MG63 (cell line): ENCODE results near the gene LRBA. TPM values are rescaled to one million over a fixed set of nuclear protein-coding genes. Genes with fewer than 3 reads are reported as not detected.
"Not testable (repeated sequence)": the region's sequence is repeated elsewhere in the genome, so short reads cannot be mapped to it uniquely, and the experiment has no call there.

Source experiments
- DNase-seq: peaks from one replicate; pipeline ENCODE4 v3.0.0-alpha.2; 2020
- H3K27me3 ChIP-seq: fragments of 250-450 bp; sonication (Bioruptor Pico); 2 replicates; pipeline ENCODE4 v1.5.1; 2020; ENCODE audit warnings: mild to moderate bottlenecking, moderate library complexity
- H3K36me3 ChIP-seq: fragments of 250-450 bp; sonication (Bioruptor Pico); 2 replicates; pipeline ENCODE4 v1.5.1; 2020; ENCODE audit warnings: mild to moderate bottlenecking, moderate library complexity
- H3K4me3 ChIP-seq: fragments of 250-450 bp; sonication (Bioruptor Pico); 2 replicates; pipeline ENCODE4 v1.5.1; 2020; ENCODE audit warnings: mild to moderate bottlenecking, moderate library complexity
- H3K9me3 ChIP-seq: fragments of 250-450 bp; sonication (Bioruptor Pico); 2 replicates; pipeline ENCODE4 v1.5.1; 2020; ENCODE audit warnings: mild to moderate bottlenecking, moderate library complexity
- total RNA-seq: library from RNA; depleted of rRNA; stranded (reverse); fragments of >200 nt; shearing (Covaris generic); gene quantifications from 2 replicates; pipeline ENCODE4 v1.2.3, GENCODE V29; 2014; ENCODE audit warnings: low replicate concordance

LRBA gene
- total RNA-seq, 1 experiment from 2014 or later = 4.7 TPM

- H3K36me3 ChIP-seq = no peaks in the 10 kb centered on the region
- H3K9me3 ChIP-seq = no peaks in the 10 kb centered on the region
- DNase-seq = no peak
- no peaks in the 10 kb centered on the region for H3K27me3 ChIP-seq
- H3K4me3 ChIP-seq = no peak overlapping the region
Measured at GRCh38 chr4:150990993-150991392, 24.1 kb downstream of the LRBA start.

DNA sequence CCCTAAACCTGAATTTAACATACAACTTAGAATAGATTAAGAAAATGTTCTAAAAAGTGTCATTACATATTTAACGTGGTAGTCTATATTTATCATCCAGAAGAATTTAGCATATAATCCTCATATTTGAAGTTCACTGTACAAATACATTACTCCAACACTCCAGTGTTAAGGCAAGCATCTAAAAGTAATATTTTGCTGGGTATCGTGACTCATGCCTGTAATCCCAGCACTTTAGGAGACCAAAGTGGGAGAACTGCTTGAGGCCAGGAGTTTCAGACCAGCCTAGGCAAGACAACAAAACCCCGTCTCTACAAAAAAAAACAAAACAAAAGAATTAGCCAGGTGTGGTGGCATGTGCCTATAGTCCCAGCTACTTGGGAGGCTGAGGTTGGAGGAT, 24.8 kb downstream of the LRBA start:
- Histone ChIP-seq H3K4me3 (no peak overlapping the region), H3K9me3 (no peaks in the 10 kb centered on the region), H3K36me3 (no peaks in the 10 kb centered on the region), H3K27me3 (no peaks in the 10 kb centered on the region)
- DNase-seq = no peak

DNA sequence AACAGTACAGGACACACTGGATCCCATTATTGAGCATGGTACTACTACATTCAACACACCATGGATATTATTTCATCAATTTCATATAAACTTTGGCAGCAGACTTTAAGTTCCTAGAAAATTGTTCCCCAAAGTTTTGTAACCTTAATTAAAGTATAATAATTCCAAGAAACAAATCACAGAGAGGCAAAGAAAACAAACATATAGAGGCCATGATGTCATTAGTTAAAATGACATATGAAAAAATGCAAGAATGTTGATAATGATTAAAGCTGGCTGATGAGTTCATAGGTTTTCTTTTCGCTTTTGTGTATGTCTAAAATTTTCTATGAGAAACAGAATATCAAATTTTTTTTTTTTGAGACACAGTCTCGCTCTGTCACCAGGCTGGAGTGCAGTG, 26.8 kb downstream of the LRBA start:
- no peaks in the 10 kb centered on the region for H3K36me3 ChIP-seq
- DNase-seq = no peak
- no peaks in the 10 kb centered on the region for H3K27me3 ChIP-seq
- H3K4me3 ChIP-seq = no peak overlapping the region
- no peaks in the 10 kb centered on the region for H3K9me3 ChIP-seq

DNA sequence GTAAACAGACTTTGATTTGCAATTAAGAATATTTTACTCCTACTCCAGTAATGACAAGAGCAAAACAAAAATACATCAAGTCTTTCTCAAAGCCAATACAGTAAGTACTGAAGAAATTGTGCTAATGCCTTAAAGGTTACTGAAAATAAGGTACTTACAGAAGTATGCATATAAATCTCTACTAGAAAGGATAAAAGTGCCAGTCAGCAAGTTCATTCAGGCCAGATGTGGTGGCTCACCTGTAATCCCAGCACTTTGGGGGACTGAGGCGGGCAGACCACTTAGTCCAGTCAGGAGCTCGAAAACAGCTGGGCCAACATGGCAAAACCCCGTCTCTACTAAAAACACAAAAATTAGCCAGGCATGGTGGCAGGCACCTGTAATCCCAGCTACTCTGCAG, 27.9 kb downstream of the LRBA start:
- no peaks in the 10 kb centered on the region for H3K36me3 ChIP-seq
- DNase-seq = no peak
- H3K9me3 ChIP-seq = no peaks in the 10 kb centered on the region
- no peak overlapping the region for H3K4me3 ChIP-seq
- no peaks in the 10 kb centered on the region for H3K27me3 ChIP-seq

- no peak for DNase-seq
- Histone ChIP-seq H3K36me3 (no peaks in the 10 kb centered on the region), H3K9me3 (no peaks in the 10 kb centered on the region), H3K27me3 (no peaks in the 10 kb centered on the region), H3K4me3 (no peak overlapping the region)
Measured at GRCh38 chr4:150986085-150986484, 29.0 kb downstream of the LRBA start.

DNA sequence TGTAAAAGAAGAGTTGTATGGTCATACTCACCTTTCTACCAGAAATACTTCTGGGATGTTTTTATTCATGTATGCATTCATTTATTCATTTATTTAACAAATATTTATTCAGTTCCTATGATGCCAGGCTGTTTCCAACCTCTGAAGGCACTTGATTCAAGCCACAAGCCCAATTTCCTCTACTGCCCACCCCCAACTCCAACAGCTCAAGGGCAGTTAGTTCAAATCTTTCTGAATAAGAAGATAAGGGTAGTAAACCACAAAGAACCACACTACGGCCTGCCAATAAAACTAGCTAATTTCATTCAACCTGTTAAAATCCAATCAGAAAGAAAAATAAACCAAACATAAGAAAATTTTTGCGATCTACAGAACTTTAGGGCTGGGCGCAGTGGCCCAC, 31.2 kb downstream of the LRBA start:
- H3K9me3 ChIP-seq = no peaks in the 10 kb centered on the region
- H3K36me3 ChIP-seq = no peaks in the 10 kb centered on the region
- DNase-seq = no peak
- H3K4me3 ChIP-seq = no peak overlapping the region
- no peaks in the 10 kb centered on the region for H3K27me3 ChIP-seq

GRCh38 chr4:150982557-150983233, 32.4 kb downstream of the LRBA start:
- Histone ChIP-seq H3K27me3 (no peaks in the 10 kb centered on the region), H3K36me3 (no peaks in the 10 kb centered on the region), H3K9me3 (no peaks in the 10 kb centered on the region), H3K4me3 (no peak overlapping the region)
- no peak for DNase-seq

DNA sequence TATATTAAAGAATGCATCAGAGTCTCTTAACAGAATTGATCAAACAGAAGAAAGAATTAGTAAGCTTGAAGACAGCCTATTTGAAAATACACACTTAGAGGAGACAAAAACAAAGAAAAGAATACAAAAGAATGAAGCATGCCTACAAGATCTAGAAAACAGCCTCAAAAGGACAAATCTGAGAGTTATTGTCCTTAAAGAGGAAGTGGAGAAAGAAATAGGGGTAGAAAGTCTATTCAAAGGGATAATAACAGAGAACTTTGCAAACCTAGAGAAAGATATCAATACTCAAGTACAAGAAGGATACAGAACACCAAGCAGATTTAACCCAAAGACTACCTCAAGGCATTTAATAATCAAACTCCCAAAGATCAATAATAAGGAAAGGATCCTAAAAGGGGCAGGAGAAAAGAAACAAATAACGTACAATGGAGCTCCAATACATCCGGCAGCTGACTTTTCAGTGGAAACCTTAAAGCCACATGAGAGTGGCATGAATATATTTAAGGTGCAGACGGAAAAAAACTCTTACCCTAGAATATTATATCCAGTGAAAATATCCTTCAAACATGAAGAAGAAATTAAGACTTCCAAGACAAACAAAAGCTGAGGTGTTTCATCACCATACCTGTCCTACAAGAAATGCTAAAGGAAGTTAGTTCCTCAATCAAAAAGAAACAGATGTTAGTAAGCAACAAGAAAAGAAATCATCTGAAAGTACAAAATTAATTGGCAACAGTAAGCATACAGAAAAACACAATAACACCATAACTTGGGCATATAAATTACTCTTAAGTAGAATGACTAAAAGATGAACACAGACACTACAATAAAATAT, 36.1 kb downstream of the LRBA start:
- no peaks in the 10 kb centered on the region for H3K27me3 ChIP-seq
- DNase-seq = no peak
- no peaks in the 10 kb centered on the region for H3K36me3 ChIP-seq
- H3K4me3 ChIP-seq = no peak overlapping the region
- H3K9me3 ChIP-seq = no peaks in the 10 kb centered on the region

DNA sequence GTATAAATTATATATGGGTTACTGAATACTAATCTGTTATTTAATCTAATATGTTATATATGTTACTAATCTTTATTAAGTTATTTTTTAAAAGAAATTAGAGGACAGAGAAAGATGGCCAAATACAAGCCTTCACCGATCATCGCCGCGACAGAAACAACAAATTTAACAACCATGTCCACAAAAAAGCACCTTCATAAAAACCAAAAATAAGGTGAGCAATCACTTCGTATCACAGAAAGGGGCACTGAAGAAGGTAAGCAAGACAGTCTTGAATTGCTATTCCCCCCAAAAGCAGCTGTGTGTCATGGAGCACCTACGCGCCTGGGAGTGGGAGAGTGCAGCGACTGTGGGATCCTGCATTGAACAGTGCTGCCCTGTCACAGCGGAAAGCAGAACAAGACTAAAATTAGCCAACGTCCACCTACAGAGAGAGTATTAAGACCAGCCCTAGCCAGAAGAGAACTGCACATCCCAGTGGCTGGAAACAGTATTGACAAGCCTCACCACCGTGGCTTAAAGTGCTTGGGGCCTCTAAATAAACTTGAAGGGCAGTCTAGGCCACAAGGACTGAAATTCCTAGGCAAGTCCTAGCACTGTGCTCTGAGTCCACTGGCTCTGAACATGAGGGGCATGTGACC, 38.5 kb downstream of the LRBA start:
- no peak overlapping the region for H3K4me3 ChIP-seq
- H3K27me3 ChIP-seq = no peaks in the 10 kb centered on the region
- H3K9me3 ChIP-seq = no peaks in the 10 kb centered on the region
- no peaks in the 10 kb centered on the region for H3K36me3 ChIP-seq
- DNase-seq = no peak

DNA sequence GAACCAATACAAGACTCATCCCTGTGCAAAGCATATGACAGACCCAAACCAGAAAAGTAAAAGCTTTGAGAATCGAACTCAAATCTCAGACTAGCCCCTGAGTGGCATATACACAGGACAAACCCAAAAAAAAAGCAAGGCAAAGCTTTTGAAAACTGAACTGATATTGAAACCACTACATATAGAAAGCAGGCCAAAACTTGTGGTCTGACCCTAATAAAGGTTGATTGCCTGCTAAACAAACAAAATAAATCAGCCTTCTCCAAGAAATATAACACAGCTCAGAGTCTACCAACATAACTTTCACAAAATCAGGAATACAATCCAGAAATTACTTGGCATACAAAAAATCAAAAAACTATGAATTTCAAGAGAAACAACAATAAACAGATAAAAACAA, 40.3 kb downstream of the LRBA start:
- Histone ChIP-seq H3K36me3 (no peaks in the 10 kb centered on the region), H3K9me3 (no peaks in the 10 kb centered on the region), H3K27me3 (no peaks in the 10 kb centered on the region), H3K4me3 (no peak overlapping the region)
- DNase-seq = no peak

- H3K4me3 ChIP-seq = no peak overlapping the region
- H3K27me3 ChIP-seq = no peaks in the 10 kb centered on the region
- no peaks in the 10 kb centered on the region for H3K36me3 ChIP-seq
- DNase-seq = no peak
- H3K9me3 ChIP-seq = no peaks in the 10 kb centered on the region
Measured at GRCh38 chr4:150974252-150974640, 40.8 kb downstream of the LRBA start.

DNA sequence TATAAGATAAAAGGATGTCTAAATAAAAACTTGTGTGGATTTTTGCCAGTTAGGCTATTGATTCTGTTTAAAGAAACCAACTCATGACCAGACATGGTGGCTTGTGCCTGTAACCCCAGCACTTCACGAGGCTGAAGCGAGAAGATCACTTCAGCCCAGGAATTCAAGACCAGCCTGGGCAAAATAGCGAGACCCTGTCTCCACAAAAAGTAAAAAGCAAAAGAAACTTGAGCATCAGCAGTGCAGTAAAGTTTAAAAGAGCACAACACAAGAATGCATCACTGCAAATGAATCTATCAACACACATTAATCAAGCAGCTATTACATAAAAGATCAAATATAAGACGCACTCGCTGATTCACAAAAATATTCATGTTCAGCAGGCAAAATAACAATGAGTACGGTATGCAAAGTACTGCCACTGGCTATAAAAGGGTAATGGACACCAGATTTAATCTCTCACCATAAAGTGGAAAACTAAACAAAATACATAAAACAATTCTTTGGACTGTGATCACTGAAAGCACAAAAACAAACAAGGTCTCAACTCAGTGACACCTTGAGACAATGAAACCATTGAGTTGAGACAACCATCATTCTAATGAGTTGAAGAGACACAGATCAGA, 41.3 kb downstream of the LRBA start:
- Histone ChIP-seq H3K36me3 (no peaks in the 10 kb centered on the region), H3K4me3 (no peak overlapping the region), H3K27me3 (no peaks in the 10 kb centered on the region), H3K9me3 (no peaks in the 10 kb centered on the region)
- DNase-seq = no peak

- H3K9me3 ChIP-seq = no peaks in the 10 kb centered on the region
- H3K27me3 ChIP-seq = no peaks in the 10 kb centered on the region
- no peak overlapping the region for H3K4me3 ChIP-seq
- H3K36me3 ChIP-seq = no peaks in the 10 kb centered on the region
- DNase-seq = no peak
Measured at GRCh38 chr4:150972592-150972991, 42.5 kb downstream of the LRBA start.

DNA sequence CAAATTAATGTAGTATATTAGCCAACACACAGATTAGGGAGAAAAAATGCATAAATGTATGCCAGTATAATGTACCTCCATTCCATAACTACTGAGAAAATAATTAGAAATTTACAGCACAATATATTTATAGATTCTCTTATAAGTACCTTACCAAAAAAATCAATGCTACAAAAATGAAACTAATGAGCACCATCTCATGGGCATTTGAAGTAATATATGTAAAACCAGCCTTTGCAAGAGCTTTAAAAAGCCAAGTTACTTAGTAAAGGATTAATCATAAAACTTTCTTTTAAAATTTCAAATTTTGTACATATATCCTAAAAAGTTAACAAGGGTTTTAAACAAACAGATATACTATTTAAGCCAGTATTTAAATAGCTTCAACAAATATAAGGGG, 43.2 kb downstream of the LRBA start:
- Histone ChIP-seq H3K9me3 (no peaks in the 10 kb centered on the region), H3K36me3 (no peaks in the 10 kb centered on the region), H3K4me3 (no peak overlapping the region), H3K27me3 (no peaks in the 10 kb centered on the region)
- no peak for DNase-seq

DNA sequence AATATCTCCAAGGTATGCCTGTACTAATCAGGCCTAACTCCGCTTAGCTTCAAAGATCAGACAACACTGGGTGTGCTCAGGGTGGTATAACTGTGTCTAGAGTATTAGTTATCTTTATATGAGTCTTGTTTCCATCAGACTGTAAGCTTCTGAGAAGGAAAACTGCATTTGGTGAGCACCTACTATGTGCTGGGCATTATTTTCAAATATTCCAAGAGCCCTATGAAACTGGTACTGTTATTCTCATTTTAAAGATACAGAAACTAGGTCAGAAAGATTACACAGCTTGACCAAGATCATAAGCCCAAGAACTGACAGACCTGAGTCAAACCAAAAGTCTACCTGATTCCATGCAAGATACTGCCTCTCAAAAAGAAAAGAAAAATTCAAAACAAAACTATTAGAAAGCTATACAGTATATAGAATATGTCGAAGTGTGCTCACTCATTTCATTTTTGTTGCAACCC, 44.4 kb downstream of the LRBA start:
- Histone ChIP-seq H3K36me3 (no peaks in the 10 kb centered on the region), H3K9me3 (no peaks in the 10 kb centered on the region), H3K4me3 (no peak overlapping the region), H3K27me3 (no peaks in the 10 kb centered on the region)
- no peak for DNase-seq

DNA sequence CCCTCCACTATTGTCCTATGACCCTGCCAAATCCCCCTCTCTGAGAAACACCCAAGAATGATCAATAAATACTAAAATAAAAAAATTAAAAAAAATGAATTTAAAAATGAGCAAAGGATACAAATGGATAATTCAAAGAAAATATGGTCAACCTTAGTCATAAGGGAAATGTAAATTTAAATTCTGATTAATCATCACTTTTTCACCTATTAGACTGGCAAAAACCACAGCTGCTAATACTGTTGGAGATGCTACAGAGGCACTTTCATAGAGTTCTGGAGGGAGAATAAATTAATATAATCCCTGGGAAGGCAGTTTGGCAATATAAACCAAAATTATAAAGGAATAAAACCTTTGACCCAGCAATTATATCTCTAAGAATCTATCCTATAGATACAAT, 50.3 kb downstream of the LRBA start:
- H3K27me3 ChIP-seq = no peaks in the 10 kb centered on the region
- no peaks in the 10 kb centered on the region for H3K9me3 ChIP-seq
- DNase-seq = no peak
- no peak overlapping the region for H3K4me3 ChIP-seq
- H3K36me3 ChIP-seq = no peaks in the 10 kb centered on the region

- not testable (repeated sequence) for H3K9me3 ChIP-seq, H3K4me3 ChIP-seq, H3K27me3 ChIP-seq, H3K36me3 ChIP-seq, DNase-seq
Measured at GRCh38 chr4:150963602-150964345, 51.3 kb downstream of the LRBA start.
